OCI-M2 (cell line): Measurements from ENCODE around the gene GNMT.

ENCODE experiments used
- DNase-seq: peaks from one replicate; lab custom pipeline; 2025; ENCODE audit not compliant: unreplicated experiment; lab: John Stamatoyannopoulos, UW

Gene GNMT

GRCh38 chr6:43009124-43009523 lies 48.6 kb downstream of the GNMT start:
- no peak for DNase-seq

GRCh38 chr6:43011207-43011606 lies 50.7 kb downstream of the GNMT start:
- no peak for DNase-seq

- no peak for DNase-seq
These were observed 51.8 kb downstream of the GNMT start for GRCh38 chr6:43012364-43012763.

- DNase-seq, result no peak
These were observed 52.7 kb downstream of the GNMT start for GRCh38 chr6:43013097-43013842.
